Activated T-helper 17 cell treated with anti-CD3 and anti-CD28 coated beads, Interleukin-2, amount 50 U/mL, for 72 hours (primary cell): Measurements from ENCODE around the gene ACOT2. TPM values are rescaled to one million over a fixed set of nuclear protein-coding genes. Genes with fewer than 3 reads are reported as not detected.
"Not testable (repeated sequence)": the region's sequence is repeated elsewhere in the genome, so short reads cannot be mapped to it uniquely, and the experiment has no call there.

ENCODE experiments used
- ATAC-seq: fragments of 150-1000 bp; cut with Tn5 transposase; replicated peaks from 2 replicates; pipeline ENCODE4 v1.10.0; 2021; ENCODE audit warnings: mild to moderate bottlenecking, moderate library complexity
- H3K27ac Mint-ChIP-seq: one replicate; pipeline ENCODE4 v1.8.0; 2022; ENCODE audit warnings: mixed read lengths
- H3K27me3 Mint-ChIP-seq: one replicate; pipeline ENCODE4 v1.8.0; 2022; ENCODE audit warnings: mixed read lengths
- H3K36me3 Mint-ChIP-seq: one replicate; pipeline ENCODE4 v1.8.0; 2022; ENCODE audit warnings: low read depth, mild to moderate bottlenecking, mixed read lengths
- H3K4me1 Mint-ChIP-seq: one replicate; pipeline ENCODE4 v1.8.0; 2022; ENCODE audit warnings: mixed read lengths
- H3K4me3 Mint-ChIP-seq: one replicate; pipeline ENCODE4 v1.8.0; 2022; ENCODE audit warnings: mild to moderate bottlenecking, mixed read lengths
- H3K9me3 Mint-ChIP-seq: one replicate; pipeline ENCODE4 v1.8.0; 2022; ENCODE audit warnings: mixed read lengths
- total RNA-seq, 2 donors: library from RNA; stranded (reverse); gene quantifications; one replicate each; pipeline ENCODE4 v1.2.3, GENCODE V29; 2022

The ACOT2 gene
- 10 to 100 TPM in 1 of 2 donors, 1 to 10 TPM in 1; 8.4 to 16.3 TPM for total RNA-seq

GRCh38 chr14:73569185-73569958 lies at the start of gene ACOT2:
TSS of gene ACOT2 (plus strand) at chr14:73569213. CDS start at chr14:73569241, 28 bp downstream.
- peaks cover 56% of the 10 kb centered on the region for H3K36me3 Mint-ChIP-seq
- not testable (repeated sequence) for H3K27me3 Mint-ChIP-seq, H3K9me3 Mint-ChIP-seq
- peak; percentile 77 for ATAC-seq
- H3K4me1 Mint-ChIP-seq = peaks cover 29% of the 10 kb centered on the region
- H3K4me3 Mint-ChIP-seq = peak within 1 kb of the TSS; percentile 100
- peak within 1 kb of the TSS; percentile 98 for H3K27ac Mint-ChIP-seq

GRCh38 chr14:73521229-73521628 lies 47.8 kb upstream of the ACOT2 start:
- H3K27me3 Mint-ChIP-seq = no peaks in the 10 kb centered on the region
- H3K4me3 Mint-ChIP-seq = no peak overlapping the region
- no peaks in the 10 kb centered on the region for H3K36me3 Mint-ChIP-seq
- ATAC-seq = no peak
- H3K9me3 Mint-ChIP-seq = no peaks in the 10 kb centered on the region
- H3K4me1 Mint-ChIP-seq = no peaks in the 10 kb centered on the region
- H3K27ac Mint-ChIP-seq = no peak overlapping the region

GRCh38 chr14:73524493-73524892 lies 44.5 kb upstream of the ACOT2 start:
- Mint-ChIP-seq H3K27ac (no peak overlapping the region), H3K9me3 (no peaks in the 10 kb centered on the region), H3K4me1 (no peaks in the 10 kb centered on the region), H3K36me3 (no peaks in the 10 kb centered on the region), H3K4me3 (no peak overlapping the region), H3K27me3 (no peaks in the 10 kb centered on the region)
- ATAC-seq = no peak

GRCh38 chr14:73526036-73526984 lies 42.7 kb upstream of the ACOT2 start:
- Mint-ChIP-seq H3K4me1 (no peaks in the 10 kb centered on the region), H3K27me3 (no peaks in the 10 kb centered on the region), H3K4me3 (no peak overlapping the region), H3K36me3 (no peaks in the 10 kb centered on the region), H3K27ac (no peak overlapping the region), H3K9me3 (no peaks in the 10 kb centered on the region)
- ATAC-seq = no peak

GRCh38 chr14:73529356-73529755 lies 39.7 kb upstream of the ACOT2 start:
- ATAC-seq, H3K4me3 Mint-ChIP-seq, H3K27ac Mint-ChIP-seq, H3K4me1 Mint-ChIP-seq, H3K27me3 Mint-ChIP-seq, H3K36me3 Mint-ChIP-seq, H3K9me3 Mint-ChIP-seq: not testable (repeated sequence)

- H3K27me3 Mint-ChIP-seq, ATAC-seq, H3K27ac Mint-ChIP-seq, H3K4me3 Mint-ChIP-seq, H3K36me3 Mint-ChIP-seq, H3K4me1 Mint-ChIP-seq, H3K9me3 Mint-ChIP-seq: not testable (repeated sequence)
Observed at GRCh38 chr14:73531971-73532370, 37.0 kb upstream of the ACOT2 start.

GRCh38 chr14:73537244-73538045 lies 31.6 kb upstream of the ACOT2 start:
- not testable (repeated sequence) for H3K36me3 Mint-ChIP-seq, H3K9me3 Mint-ChIP-seq, H3K27ac Mint-ChIP-seq, H3K4me1 Mint-ChIP-seq, H3K27me3 Mint-ChIP-seq, ATAC-seq
- H3K4me3 Mint-ChIP-seq = peak overlapping the region; percentile 41

GRCh38 chr14:73539017-73539416 lies 30.0 kb upstream of the ACOT2 start:
- H3K27ac Mint-ChIP-seq, H3K4me1 Mint-ChIP-seq, H3K27me3 Mint-ChIP-seq, H3K9me3 Mint-ChIP-seq, H3K4me3 Mint-ChIP-seq, H3K36me3 Mint-ChIP-seq: not testable (repeated sequence)
- peak; percentile 99 for ATAC-seq

GRCh38 chr14:73542961-73543360 lies 26.1 kb upstream of the ACOT2 start:
- ATAC-seq, H3K4me3 Mint-ChIP-seq, H3K9me3 Mint-ChIP-seq: not testable (repeated sequence)

GRCh38 chr14:73545353-73545752 lies 23.7 kb upstream of the ACOT2 start:
- not testable (repeated sequence) for H3K36me3 Mint-ChIP-seq, H3K27me3 Mint-ChIP-seq, H3K27ac Mint-ChIP-seq, ATAC-seq, H3K9me3 Mint-ChIP-seq, H3K4me3 Mint-ChIP-seq, H3K4me1 Mint-ChIP-seq

More at GRCh38 chr14:73542961-73543360, 26.1 kb upstream of the ACOT2 start:
- H3K4me1 Mint-ChIP-seq, H3K27ac Mint-ChIP-seq, H3K36me3 Mint-ChIP-seq, H3K27me3 Mint-ChIP-seq: not testable (repeated sequence)

GRCh38 chr14:73549097-73549496 lies 19.9 kb upstream of the ACOT2 start:
- H3K4me3 Mint-ChIP-seq, H3K27me3 Mint-ChIP-seq, H3K27ac Mint-ChIP-seq, ATAC-seq, H3K36me3 Mint-ChIP-seq, H3K9me3 Mint-ChIP-seq, H3K4me1 Mint-ChIP-seq: not testable (repeated sequence)

- not testable (repeated sequence) for H3K36me3 Mint-ChIP-seq, H3K27me3 Mint-ChIP-seq, H3K4me1 Mint-ChIP-seq, ATAC-seq, H3K4me3 Mint-ChIP-seq, H3K27ac Mint-ChIP-seq, H3K9me3 Mint-ChIP-seq
Observed at GRCh38 chr14:73549889-73550524, 19.0 kb upstream of the ACOT2 start.

- no peaks in the 10 kb centered on the region for H3K27me3 Mint-ChIP-seq
- ATAC-seq = no peak
- no peaks in the 10 kb centered on the region for H3K36me3 Mint-ChIP-seq
- no peak overlapping the region for H3K4me3 Mint-ChIP-seq
- no peaks in the 10 kb centered on the region for H3K4me1 Mint-ChIP-seq
- H3K27ac Mint-ChIP-seq = no peak overlapping the region
- H3K9me3 Mint-ChIP-seq = no peaks in the 10 kb centered on the region
Observed at GRCh38 chr14:73553845-73554244, 15.2 kb upstream of the ACOT2 start.

GRCh38 chr14:73557201-73557600 lies 11.8 kb upstream of the ACOT2 start:
- ATAC-seq, H3K4me3 Mint-ChIP-seq, H3K27me3 Mint-ChIP-seq, H3K9me3 Mint-ChIP-seq, H3K4me1 Mint-ChIP-seq, H3K36me3 Mint-ChIP-seq, H3K27ac Mint-ChIP-seq: not testable (repeated sequence)
